ENCODE results near the gene SCGN. TPM values are rescaled to one million over a fixed set of nuclear protein-coding genes. Genes with fewer than 3 reads are reported as not detected.

SCGN gene
- total and polyA plus RNA-seq, 4 experiments from 2014 or later: not detected

DNA sequence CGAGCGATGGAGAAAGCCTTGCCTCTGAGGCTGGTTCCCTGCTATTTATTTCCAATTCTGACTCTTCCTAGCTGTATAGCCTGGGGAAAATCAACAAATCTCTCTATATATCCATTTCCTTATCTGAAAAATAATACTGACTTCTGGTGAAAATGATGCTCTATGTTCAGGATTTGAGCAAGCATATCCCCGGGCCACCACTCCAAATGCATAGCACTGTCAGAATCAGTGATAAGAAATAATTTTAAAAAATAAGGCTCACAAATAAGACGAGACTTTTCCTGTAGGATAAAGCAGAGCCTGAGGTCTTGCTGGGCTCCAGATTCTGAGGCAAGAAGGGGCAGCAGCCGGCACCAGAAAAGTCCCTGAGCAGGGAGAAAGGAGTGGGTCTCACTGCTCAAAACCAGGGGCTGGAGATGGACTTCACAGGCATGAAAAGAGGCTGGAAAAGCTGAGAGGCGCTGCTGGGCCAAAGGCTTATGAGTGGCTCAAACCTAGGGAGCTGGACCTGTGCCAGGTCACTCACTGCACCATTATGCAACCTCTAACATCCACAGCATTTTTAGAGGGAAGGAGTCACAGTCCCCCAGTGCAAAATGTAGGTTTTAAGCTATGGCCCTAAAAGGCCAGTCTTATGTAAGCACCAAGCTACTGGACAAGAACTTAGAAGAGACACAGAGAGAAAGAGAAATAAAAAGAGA, 54.4 kb downstream of the SCGN start:
- H3K27ac ChIP-seq (ENCODE audit: low read depth, low read length): no peak overlapping the region
- intact Hi-C loops (cut with micrococcal nuclease): no loop called here
- H3K4me3 ChIP-seq (ENCODE audit: low read length in 2 of 2): no peak overlapping the region
- POLR2A ChIA-PET (ENCODE audit: partially characterized antibody): no interaction called here
- Mint-ChIP-seq H3K27me3 (peaks cover 4 to 18% of the 10 kb centered on the region in 2 donors), H3K36me3 (no peaks in the 10 kb centered on the region), H3K4me1 (no peaks in the 10 kb centered on the region), H3K4me3 (no peak overlapping the region), H3K27ac (no peak overlapping the region), H3K9me3 (no peaks in the 10 kb centered on the region)
- CTCF ChIA-PET (ENCODE audit: partially characterized antibody): interaction anchor here (6.0 kb wide), 1 partner anchor 13 kb away, joined by 33 read pairs; no protein-coding TSS in a partner anchor
- no peak for DNase-seq
- H3K27me3 ChIP-seq (ENCODE audit: insufficient read depth, low read length): peaks cover 3% of the 10 kb centered on the region
- no peaks in the 10 kb centered on the region for H3K4me1 ChIP-seq (ENCODE audit: insufficient read depth, low read length)
- no peaks in the 10 kb centered on the region for H3K36me3 ChIP-seq (ENCODE audit: insufficient read depth, low read length)
- no peaks in the 10 kb centered on the region for H3K9me3 ChIP-seq (ENCODE audit: control insufficient read depth in 1 of 2, low read length in 2 of 2)

DNA sequence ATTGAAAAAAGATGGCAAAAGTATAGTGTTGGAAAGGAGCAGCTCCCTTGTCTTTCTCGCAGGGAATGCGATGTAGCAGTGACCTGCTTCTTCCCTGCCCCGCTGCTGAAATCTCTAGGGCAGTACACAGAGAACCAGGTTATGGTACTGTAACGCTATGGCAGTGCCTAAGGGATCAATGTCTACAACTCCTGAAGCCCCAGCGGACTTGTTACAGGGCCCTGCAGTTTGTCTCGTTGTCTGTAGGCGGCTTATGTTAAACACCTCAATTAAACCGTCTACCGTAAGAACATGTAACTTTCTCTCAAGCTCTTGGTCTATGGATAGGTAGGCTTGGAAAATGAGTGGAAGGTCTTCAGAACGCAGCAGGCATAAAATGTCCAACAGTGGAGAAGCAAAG, 57.7 kb downstream of the SCGN start:
- no peaks in the 10 kb centered on the region for H3K4me1 Mint-ChIP-seq
- ChIA-PET CTCF (ENCODE audit: partially characterized antibody) (interaction anchor here (1.0 to 2.4 kb wide), 2 partner anchors 10 to 24 kb away, joined by 3 to 18 read pairs; no protein-coding TSS in a partner anchor), POLR2A (ENCODE audit: partially characterized antibody) (no interaction called here)
- H3K4me3 Mint-ChIP-seq: no peak overlapping the region
- H3K4me3 ChIP-seq (ENCODE audit: low read length in 2 of 2): no peak overlapping the region
- no peaks in the 10 kb centered on the region for H3K36me3 ChIP-seq (ENCODE audit: insufficient read depth, low read length)
- no peak for DNase-seq
- H3K27me3 Mint-ChIP-seq: peaks cover 3 to 9% of the 10 kb centered on the region in 2 donors
- H3K27me3 ChIP-seq (ENCODE audit: insufficient read depth, low read length): peaks cover 3% of the 10 kb centered on the region
- no peaks in the 10 kb centered on the region for H3K9me3 ChIP-seq (ENCODE audit: control insufficient read depth in 1 of 2, low read length in 2 of 2)
- no peak overlapping the region for H3K27ac ChIP-seq (ENCODE audit: low read depth, low read length)
- H3K9me3 Mint-ChIP-seq: no peaks in the 10 kb centered on the region
- intact Hi-C loops (cut with micrococcal nuclease): no loop called here
- no peaks in the 10 kb centered on the region for H3K36me3 Mint-ChIP-seq
- H3K27ac Mint-ChIP-seq: no peak overlapping the region
- H3K4me1 ChIP-seq (ENCODE audit: insufficient read depth, low read length): no peaks in the 10 kb centered on the region

DNA sequence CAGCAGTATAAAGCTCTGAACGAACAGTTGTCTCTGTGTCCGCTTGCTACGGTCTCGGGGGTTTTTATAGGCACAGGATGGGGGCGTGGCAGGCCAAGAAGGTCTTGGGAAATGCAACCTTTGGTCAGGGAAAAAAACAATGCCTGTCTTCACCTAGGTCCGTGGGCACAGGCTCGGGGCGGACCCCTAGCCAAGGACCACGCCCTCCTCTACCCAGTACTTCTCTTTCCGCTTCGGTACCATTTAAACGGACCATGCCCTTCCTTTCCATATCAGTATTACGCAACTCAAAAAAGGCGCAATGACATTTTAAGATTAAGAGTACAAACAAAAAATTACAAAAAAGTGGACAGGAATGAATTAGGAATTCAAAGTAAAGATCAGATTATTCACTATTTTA, 58.3 kb downstream of the SCGN start:
- no peaks in the 10 kb centered on the region for H3K36me3 ChIP-seq (ENCODE audit: insufficient read depth, low read length)
- ChIA-PET POLR2A (ENCODE audit: partially characterized antibody) (no interaction called here), CTCF (ENCODE audit: partially characterized antibody) (interaction anchor here (1.0 to 2.4 kb wide), 2 partner anchors 10 to 24 kb away, joined by 3 to 18 read pairs; no protein-coding TSS in a partner anchor)
- Mint-ChIP-seq H3K27me3 (peaks cover 3 to 9% of the 10 kb centered on the region in 2 donors), H3K4me3 (no peak overlapping the region), H3K9me3 (no peaks in the 10 kb centered on the region), H3K27ac (no peak overlapping the region), H3K4me1 (no peaks in the 10 kb centered on the region), H3K36me3 (no peaks in the 10 kb centered on the region)
- intact Hi-C loops (cut with micrococcal nuclease): no loop called here
- no peak overlapping the region for H3K27ac ChIP-seq (ENCODE audit: low read depth, low read length)
- H3K9me3 ChIP-seq (ENCODE audit: control insufficient read depth in 1 of 2, low read length in 2 of 2): no peaks in the 10 kb centered on the region
- H3K4me3 ChIP-seq (ENCODE audit: low read length in 2 of 2): no peak overlapping the region
- H3K4me1 ChIP-seq (ENCODE audit: insufficient read depth, low read length): no peaks in the 10 kb centered on the region
- H3K27me3 ChIP-seq (ENCODE audit: insufficient read depth, low read length): peaks cover 3% of the 10 kb centered on the region
- no peak for DNase-seq

DNA sequence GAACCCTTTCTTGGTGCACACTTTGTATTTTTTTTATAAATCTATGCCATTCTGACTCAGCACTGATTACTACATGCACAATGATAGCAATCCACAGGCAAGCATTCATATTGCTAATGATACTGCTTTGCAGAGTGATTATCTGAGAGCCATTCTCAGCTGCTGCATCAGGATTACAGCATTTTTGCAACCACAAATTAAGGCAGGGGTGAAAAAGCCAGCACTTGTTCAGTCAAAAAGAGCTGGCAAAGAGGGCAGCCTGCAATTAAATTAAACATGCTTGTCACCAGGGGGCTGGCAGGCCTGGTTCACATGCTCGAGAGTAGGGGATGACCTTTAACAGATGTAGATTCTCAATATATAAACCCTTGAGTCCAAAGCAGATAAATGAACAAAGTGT, 61.8 kb downstream of the SCGN start:
- no peak overlapping the region for H3K27ac Mint-ChIP-seq
- no peaks in the 10 kb centered on the region for H3K9me3 ChIP-seq (ENCODE audit: control insufficient read depth in 1 of 2, low read length in 2 of 2)
- no peaks in the 10 kb centered on the region for H3K9me3 Mint-ChIP-seq
- no peaks in the 10 kb centered on the region for H3K36me3 Mint-ChIP-seq
- H3K4me3 ChIP-seq (ENCODE audit: low read length in 2 of 2): no peak overlapping the region
- ChIA-PET POLR2A (ENCODE audit: partially characterized antibody) (interaction anchor here (0.9 kb wide), 1 partner anchor 9 kb away, joined by 3 read pairs; no protein-coding TSS in a partner anchor), CTCF (ENCODE audit: partially characterized antibody) (interaction anchor here (1.6 kb wide), 1 partner anchor 16 kb away, joined by 5 read pairs; no protein-coding TSS in a partner anchor)
- no peak overlapping the region for H3K4me3 Mint-ChIP-seq
- peaks cover 3 to 4% of the 10 kb centered on the region in 2 donors for H3K27me3 Mint-ChIP-seq
- H3K27me3 ChIP-seq (ENCODE audit: insufficient read depth, low read length): no peaks in the 10 kb centered on the region
- no peak for DNase-seq
- H3K36me3 ChIP-seq (ENCODE audit: insufficient read depth, low read length): no peaks in the 10 kb centered on the region
- H3K4me1 ChIP-seq (ENCODE audit: insufficient read depth, low read length): no peaks in the 10 kb centered on the region
- no peak overlapping the region for H3K27ac ChIP-seq (ENCODE audit: low read depth, low read length)
- no peaks in the 10 kb centered on the region for H3K4me1 Mint-ChIP-seq
- intact Hi-C loops (cut with micrococcal nuclease): no loop called here

DNA sequence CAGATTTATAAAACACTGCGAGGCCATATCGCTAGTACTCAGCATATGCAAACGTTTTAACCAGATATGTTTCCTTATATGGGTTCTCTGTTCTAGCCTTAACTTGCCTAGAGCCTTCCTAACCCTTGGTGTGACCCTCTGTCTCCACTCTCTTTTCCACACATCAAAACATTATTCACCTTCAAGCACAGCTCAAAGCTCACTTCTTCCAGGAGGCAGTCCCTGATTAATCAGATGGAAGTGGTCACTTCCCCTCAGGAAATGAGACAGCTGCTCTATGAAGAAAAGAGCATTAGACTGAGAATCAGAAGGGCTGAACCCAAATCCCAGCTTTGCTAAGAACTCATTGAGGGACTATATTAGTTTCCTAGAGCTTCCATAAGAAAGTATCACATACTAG, 62.8 kb downstream of the SCGN start:
- no peak overlapping the region for H3K4me3 ChIP-seq (ENCODE audit: low read length in 2 of 2)
- ChIA-PET CTCF (ENCODE audit: partially characterized antibody) (interaction anchor here (1.1 to 1.6 kb wide), 3 partner anchors 15 to 289 kb away, joined by 3 to 5 read pairs (median 5); no protein-coding TSS in a partner anchor), POLR2A (ENCODE audit: partially characterized antibody) (interaction anchor here (0.9 kb wide), 1 partner anchor 9 kb away, joined by 3 read pairs; no protein-coding TSS in a partner anchor)
- Mint-ChIP-seq H3K27ac (no peak overlapping the region), H3K4me1 (no peaks in the 10 kb centered on the region), H3K4me3 (no peak overlapping the region), H3K27me3 (peaks cover 3 to 4% of the 10 kb centered on the region in 2 donors), H3K9me3 (no peaks in the 10 kb centered on the region), H3K36me3 (no peaks in the 10 kb centered on the region)
- no peaks in the 10 kb centered on the region for H3K9me3 ChIP-seq (ENCODE audit: control insufficient read depth in 1 of 2, low read length in 2 of 2)
- no peaks in the 10 kb centered on the region for H3K4me1 ChIP-seq (ENCODE audit: insufficient read depth, low read length)
- no peak for DNase-seq
- intact Hi-C loops (cut with micrococcal nuclease): no loop called here
- no peaks in the 10 kb centered on the region for H3K27me3 ChIP-seq (ENCODE audit: insufficient read depth, low read length)
- no peaks in the 10 kb centered on the region for H3K36me3 ChIP-seq (ENCODE audit: insufficient read depth, low read length)
- H3K27ac ChIP-seq (ENCODE audit: low read depth, low read length): no peak overlapping the region

DNA sequence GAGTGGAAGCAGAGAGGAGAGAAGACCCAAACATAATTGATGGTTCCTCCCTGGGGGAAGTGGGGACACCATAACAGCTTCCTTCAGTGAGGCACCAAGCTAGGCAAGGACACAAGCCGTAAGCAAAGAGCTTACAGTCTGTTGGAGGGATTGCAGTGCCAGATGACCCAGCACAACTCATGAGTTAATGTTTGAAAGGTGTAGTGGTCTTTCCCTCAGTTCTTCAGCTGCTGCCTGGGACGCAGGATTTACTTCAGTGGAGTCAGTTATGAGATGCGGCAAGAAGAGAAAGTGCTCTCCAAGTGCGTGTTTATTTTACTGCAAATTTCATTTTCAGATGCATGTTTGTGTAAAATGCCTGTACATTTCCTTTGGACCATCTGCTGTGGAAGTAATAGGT, 63.8 kb downstream of the SCGN start:
- Mint-ChIP-seq H3K9me3 (no peaks in the 10 kb centered on the region), H3K36me3 (no peaks in the 10 kb centered on the region), H3K4me3 (no peak overlapping the region), H3K27ac (no peak overlapping the region), H3K27me3 (peaks cover 6% of the 10 kb centered on the region in 2 donors), H3K4me1 (peaks cover 0 to 3% (median 0%) of the 10 kb centered on the region in 4 donors)
- no peaks in the 10 kb centered on the region for H3K27me3 ChIP-seq (ENCODE audit: insufficient read depth, low read length)
- ChIA-PET POLR2A (ENCODE audit: partially characterized antibody) (no interaction called here), CTCF (ENCODE audit: partially characterized antibody) (interaction anchor here (0.8 to 1.6 kb wide), 5 partner anchors 11 to 300 kb away, joined by 3 to 5 read pairs (median 3); a partner anchor contains a TSS)
- no peak overlapping the region for H3K27ac ChIP-seq (ENCODE audit: low read depth, low read length)
- no peaks in the 10 kb centered on the region for H3K9me3 ChIP-seq (ENCODE audit: control insufficient read depth in 1 of 2, low read length in 2 of 2)
- intact Hi-C loops (cut with micrococcal nuclease): no loop called here
- DNase-seq: no peak
- H3K36me3 ChIP-seq (ENCODE audit: insufficient read depth, low read length): no peaks in the 10 kb centered on the region
- no peaks in the 10 kb centered on the region for H3K4me1 ChIP-seq (ENCODE audit: insufficient read depth, low read length)
- H3K4me3 ChIP-seq (ENCODE audit: low read length in 2 of 2): no peak overlapping the region

DNA sequence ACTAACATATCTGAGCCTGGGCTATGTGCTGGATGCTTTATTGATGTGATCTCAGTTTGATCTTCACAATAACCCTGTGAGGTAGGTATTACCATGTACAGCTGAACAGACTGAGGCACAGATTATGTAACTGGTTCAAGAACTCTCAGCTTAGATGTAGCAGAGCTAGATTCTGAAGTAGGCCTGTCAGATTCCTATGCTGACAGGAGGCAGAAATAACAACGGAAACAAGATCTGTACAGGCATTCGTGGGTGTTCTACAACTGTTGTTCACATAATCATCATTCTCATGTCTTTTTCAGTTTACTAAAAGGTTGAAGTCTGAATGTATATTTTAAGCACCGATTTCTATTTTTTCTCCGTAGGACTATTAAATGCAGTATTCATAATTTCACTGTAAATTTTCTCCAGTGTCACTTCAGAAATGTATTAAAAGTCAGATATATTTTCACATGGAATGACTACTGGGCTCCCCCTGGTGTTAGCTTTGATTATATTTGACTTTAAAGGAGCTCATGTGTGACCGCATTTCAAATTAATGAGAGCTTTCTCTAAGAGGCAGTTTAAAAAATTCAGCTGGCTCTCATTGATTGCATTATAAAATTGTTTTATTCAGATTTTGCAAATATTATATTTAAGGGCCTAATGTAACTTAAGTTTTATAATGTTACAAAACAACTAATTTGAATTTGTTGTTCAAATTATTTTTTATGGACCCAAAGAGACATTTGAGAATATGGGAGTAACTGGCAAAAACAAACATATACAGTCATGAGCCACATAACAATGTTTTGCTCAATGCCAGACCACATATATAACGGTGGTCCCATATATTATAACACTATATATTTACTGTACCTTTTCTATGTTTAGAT, 66.1 kb downstream of the SCGN start:
- intact Hi-C loops (cut with micrococcal nuclease): no loop called here
- Mint-ChIP-seq H3K4me3 (no peak overlapping the region), H3K9me3 (no peaks in the 10 kb centered on the region), H3K4me1 (peaks cover 0 to 3% (median 0%) of the 10 kb centered on the region in 4 donors), H3K36me3 (no peaks in the 10 kb centered on the region), H3K27me3 (peaks cover 10 to 11% of the 10 kb centered on the region in 2 donors), H3K27ac (no peak overlapping the region)
- H3K27ac ChIP-seq (ENCODE audit: low read depth, low read length): no peak overlapping the region
- no peaks in the 10 kb centered on the region for H3K9me3 ChIP-seq (ENCODE audit: control insufficient read depth in 1 of 2, low read length in 2 of 2)
- POLR2A ChIA-PET (ENCODE audit: partially characterized antibody): interaction anchor here (0.9 kb wide), 1 partner anchor 164 kb away, joined by 4 read pairs; no protein-coding TSS in a partner anchor
- H3K4me1 ChIP-seq (ENCODE audit: insufficient read depth, low read length): no peaks in the 10 kb centered on the region
- no peaks in the 10 kb centered on the region for H3K36me3 ChIP-seq (ENCODE audit: insufficient read depth, low read length)
- no peak overlapping the region for H3K4me3 ChIP-seq (ENCODE audit: low read length in 2 of 2)
- H3K27me3 ChIP-seq (ENCODE audit: insufficient read depth, low read length): no peaks in the 10 kb centered on the region
- CTCF ChIA-PET (ENCODE audit: partially characterized antibody): interaction anchor here (0.7 to 4.6 kb wide), 15 partner anchors 8 to 285 kb away, joined by 3 to 33 read pairs (median 3); a partner anchor contains a TSS
- peak in 4 of 5 donors; percentile 4 to 14 (median 9) for DNase-seq

Data from CD4-positive, alpha-beta memory T cell (primary cell).